SIG-M5 treated with dmso at 0.1 percent for 504 hours (cell line): Measurements from ENCODE around the gene USP31.

Experiments used
- DNase-seq: peaks from one replicate; lab custom pipeline; 2025; ENCODE audit not compliant: unreplicated experiment; lab: John Stamatoyannopoulos, UW

Gene USP31

GRCh38 chr16:23064639-23065038 is 84.6 kb downstream of the USP31 start:
- peak; percentile 96 for DNase-seq

GRCh38 chr16:23062524-23062923 is 86.7 kb downstream of the USP31 start:
- DNase-seq: peak; percentile 19

GRCh38 chr16:23061669-23062068 is 87.6 kb downstream of the USP31 start:
- DNase-seq: no peak

- peak; percentile 78 for DNase-seq
These were observed 88.6 kb downstream of the USP31 start for GRCh38 chr16:23060458-23061320.

DNA sequence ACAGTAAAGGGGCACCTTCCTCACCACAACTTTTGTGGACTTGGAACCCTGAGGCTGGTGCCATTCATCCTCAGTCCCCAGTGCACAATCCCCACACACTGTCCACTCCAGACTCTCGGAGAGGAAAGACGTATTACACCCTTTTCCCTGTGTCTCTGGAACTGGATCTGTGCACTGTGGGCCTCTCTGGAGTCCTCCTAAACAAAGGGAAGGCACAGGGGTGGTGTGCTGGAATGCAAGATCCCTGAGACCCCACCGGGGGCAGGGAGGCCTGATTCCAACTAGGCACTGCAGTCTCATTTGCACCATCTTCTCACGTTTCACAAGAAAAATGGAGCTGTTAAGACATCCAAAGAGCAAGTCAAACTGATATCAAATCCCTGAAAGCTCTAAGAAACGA is 89.8 kb downstream of the USP31 start:
- DNase-seq: no peak

DNA sequence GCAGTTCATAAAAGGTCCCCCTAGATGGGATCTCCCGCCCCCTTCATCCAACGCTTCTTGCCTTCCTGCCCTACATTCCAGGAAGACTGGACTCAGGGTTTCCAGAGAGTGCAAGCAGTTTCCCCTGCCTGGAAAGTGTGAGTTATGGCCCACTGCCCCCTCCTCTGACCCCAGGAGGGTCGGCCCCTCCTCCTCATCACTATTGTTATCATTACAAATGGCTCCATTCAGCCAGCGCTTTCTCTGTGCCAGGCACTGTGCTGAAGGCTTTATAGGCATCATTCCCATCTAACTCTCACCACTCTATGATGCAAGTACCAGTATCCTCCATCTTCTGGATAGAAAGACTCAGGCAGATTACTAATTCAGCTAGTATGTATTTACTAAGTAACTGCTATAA is 90.7 kb downstream of the USP31 start:
- no peak for DNase-seq

DNA sequence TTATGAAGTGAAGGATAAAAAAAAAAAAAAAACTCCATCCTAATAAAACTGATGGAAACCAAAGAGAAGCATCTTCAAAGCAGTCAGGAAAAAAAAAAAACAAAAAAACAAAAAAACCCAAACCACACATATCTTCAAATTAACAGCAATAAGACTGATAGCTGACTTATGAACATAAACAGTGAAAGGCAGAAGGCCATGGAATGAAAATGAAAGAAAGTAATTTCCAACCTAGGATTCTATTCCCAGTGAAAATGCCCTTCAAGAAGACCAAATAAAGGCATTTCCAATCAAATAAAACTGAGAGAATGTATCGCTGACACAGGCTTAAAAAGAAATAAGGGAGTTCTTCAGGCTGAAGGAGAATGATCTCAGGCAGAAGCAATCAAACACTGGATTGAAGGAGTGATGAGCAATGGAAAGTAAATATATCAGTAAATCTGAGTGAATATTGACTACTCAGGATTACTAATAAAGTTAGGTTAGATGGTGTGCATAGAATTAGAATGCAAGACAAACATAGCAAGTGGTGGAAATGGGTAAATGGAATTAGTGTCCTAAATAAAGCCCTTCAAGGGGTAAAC is 92.1 kb downstream of the USP31 start:
- no peak for DNase-seq

- DNase-seq: peak; percentile 92
These were observed 93.8 kb downstream of the USP31 start for GRCh38 chr16:23055481-23055880.

DNA sequence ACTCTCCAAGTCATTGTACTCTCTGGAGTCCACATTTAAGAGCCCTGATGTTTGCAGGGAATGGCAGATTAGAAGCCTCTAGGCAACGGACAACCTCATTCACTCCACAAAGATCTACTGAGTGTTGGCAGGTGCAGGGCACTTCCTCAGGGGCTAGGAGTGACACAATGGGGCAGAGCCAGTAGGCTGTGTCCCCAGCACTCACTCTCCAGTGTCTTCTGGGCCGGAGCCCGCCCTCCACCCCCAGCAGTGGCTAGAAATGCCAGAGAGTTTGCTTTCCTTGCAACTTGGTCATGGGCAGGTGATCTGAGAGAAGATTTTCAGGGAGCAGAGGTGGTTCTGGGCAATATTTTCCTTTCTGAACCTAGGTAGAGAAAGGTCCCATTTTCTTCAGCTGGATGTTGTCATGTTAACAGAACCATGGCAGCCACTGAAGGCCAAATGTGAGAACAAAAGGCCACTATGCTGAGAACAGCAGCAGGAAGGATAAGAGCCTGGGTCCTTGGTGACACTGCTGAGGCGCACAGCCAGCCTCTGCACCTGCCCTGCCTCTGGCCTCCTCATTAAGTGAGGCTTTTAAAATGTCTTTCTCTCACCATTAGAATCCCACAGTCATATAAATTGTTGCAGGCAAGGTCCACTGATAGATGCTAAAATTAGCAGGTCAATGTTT is 96.2 kb downstream of the USP31 start:
- no peak for DNase-seq

DNA sequence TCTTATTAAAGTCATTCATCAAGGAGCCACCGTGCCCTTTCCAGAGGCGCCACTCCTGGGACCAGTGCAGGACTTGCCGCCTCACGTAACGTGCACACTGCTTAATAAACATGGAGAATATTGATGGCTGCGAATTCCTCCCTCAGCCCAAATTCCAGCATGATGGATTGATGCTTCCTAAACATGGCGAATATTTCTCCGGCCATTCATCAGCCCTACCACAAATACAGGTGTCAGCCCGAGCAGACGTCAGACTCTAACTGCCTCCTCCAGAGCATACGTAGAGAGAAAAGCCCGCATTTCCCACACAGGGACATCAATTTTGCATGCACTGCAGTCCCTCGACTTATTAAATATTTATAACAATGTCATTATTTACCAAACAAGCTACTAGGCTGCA is 97.0 kb downstream of the USP31 start:
- DNase-seq: no peak

GRCh38 chr16:23051587-23051986 is 97.7 kb downstream of the USP31 start:
- no peak for DNase-seq

GRCh38 chr16:23048164-23048563 is 101.1 kb downstream of the USP31 start:
- no peak for DNase-seq

DNA sequence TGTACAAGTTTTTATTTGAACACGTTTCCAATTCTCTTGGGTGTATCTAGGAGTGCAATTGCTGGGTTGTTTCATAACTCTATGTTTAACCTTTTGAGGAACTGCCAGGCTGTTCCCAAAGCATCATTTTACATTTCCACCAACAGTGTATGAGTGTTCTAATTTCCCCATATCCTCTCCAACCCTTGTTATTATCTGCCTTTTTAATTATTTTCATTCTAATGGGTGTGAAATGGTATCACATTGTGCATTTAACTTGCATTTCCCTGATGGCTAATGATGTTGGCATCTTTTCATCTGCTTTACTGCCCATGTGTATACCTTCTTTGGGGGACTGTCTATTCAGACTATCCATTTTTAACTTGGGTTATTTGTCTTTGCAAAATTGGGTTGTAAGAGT is 104.2 kb downstream of the USP31 start:
- DNase-seq: no peak

DNA sequence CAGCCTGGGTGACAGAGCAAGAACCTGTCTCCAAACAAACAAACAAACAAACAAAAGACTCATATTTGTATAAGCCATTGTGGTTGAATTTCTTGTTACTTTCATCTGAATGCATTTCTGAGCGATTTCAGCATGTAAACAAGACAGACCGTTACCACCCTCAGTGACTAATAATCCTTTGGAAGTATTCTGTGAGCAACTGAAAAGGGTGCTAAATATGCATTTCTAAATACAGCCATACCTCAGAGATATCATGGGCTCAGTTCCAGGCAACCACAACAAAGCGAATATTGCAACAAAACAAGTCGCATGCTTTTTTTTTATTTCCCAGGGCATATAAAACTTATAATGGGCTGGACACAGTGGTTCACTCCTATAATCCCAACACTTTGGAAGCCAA is 109.0 kb downstream of the USP31 start:
- no peak for DNase-seq

DNA sequence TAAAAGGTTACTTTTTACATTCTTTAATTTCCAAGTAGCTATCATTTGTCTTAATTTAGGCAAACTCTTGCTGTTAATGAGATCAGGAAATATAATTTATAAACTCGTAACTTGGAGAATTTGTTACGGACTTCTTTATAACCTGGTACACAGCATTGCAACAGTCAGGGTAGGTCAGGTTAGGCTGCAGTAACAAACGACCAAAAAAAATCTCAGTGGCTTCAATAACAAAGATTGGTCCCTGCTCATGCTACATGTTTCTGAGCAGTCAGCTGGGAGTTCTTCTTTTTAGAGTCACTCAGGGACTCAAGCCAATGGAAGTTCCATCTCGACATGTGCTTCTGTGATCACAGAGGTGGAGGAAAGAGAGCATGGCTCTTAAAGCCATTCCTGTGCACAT is 110.1 kb downstream of the USP31 start:
- DNase-seq: no peak

GRCh38 chr16:23035240-23035639 is 114.0 kb downstream of the USP31 start:
- no peak for DNase-seq

- DNase-seq: no peak
These were observed 117.6 kb downstream of the USP31 start for GRCh38 chr16:23031508-23032098.

- no peak for DNase-seq
These were observed 119.4 kb downstream of the USP31 start for GRCh38 chr16:23029733-23030420.

- no peak for DNase-seq
These were observed 121.9 kb downstream of the USP31 start for GRCh38 chr16:23027386-23027785.

DNA sequence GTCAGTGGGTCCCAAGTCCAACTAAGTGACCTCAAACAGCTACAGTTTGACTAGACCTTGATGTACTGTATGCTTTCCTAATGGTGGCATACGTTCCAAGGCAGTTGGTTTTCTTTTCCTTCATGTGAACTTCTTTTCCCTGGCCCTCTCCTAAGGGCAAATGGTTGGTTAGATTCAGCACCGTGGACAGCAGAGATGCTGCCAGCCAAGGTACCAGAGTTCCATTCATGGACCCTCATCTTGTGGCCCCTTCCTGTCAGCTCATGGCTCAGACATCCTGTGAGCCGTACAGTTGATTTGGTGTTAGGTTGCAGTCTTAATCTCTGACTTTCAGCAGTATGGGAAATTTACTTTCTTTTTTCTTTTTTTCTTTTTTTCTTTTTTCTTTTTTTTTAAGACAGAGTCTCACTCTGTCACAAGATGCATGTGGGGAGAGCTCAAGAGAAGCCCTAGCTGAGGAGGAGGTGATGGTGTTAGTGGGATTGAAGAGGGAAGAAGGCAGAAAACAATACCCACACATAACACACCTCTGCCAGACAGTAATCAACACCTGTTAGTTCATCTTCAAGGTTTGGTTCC is 122.4 kb downstream of the USP31 start:
- DNase-seq: no peak
